CD8-positive, alpha-beta memory T cell (primary cell): ENCODE results near the gene NEIL3. TPM values are rescaled to one million over a fixed set of nuclear protein-coding genes. Genes with fewer than 3 reads are reported as not detected.

Experiments
- CTCF ChIA-PET: fragments of 350-600 bp; sonication (Branson Sonifier 250); formaldehyde crosslinking; loops from one replicate; lab custom pipeline; 2021; ENCODE audit warnings: antibody characterized with exemption; lab: Charles Lee
- POLR2A ChIA-PET: fragments of 350-600 bp; sonication (Branson Sonifier 250); formaldehyde crosslinking; loops from one replicate; lab custom pipeline; 2021; ENCODE audit warnings: antibody characterized with exemption; lab: Charles Lee
- DNase-seq, 5 donors: peaks; one replicate each; pipeline versions ENCODE4 v3.0.0 to v3.0.0-alpha.2; 2020 to 2022; ENCODE audit warnings: mixed read lengths in 1 of 5
- H3K27ac ChIP-seq: one replicate; pipeline ENCODE4 v1.7.0; 2013; ENCODE audit warnings: low read depth, mild to moderate bottlenecking, low read length, moderate library complexity
- H3K27me3 ChIP-seq: 2 replicates; pipeline ENCODE4 v1.7.0; 2013; ENCODE audit warnings: low read length, mild to moderate bottlenecking; ENCODE audit not compliant: insufficient read depth, poor library complexity, severe bottlenecking
- H3K36me3 ChIP-seq: 2 replicates; pipeline ENCODE4 v1.7.0; 2013; ENCODE audit warnings: mild to moderate bottlenecking, low read length, moderate library complexity; ENCODE audit not compliant: insufficient read depth
- H3K4me1 ChIP-seq: 2 replicates; pipeline ENCODE4 v1.7.0; 2013; ENCODE audit warnings: mild to moderate bottlenecking, low read length, moderate library complexity; ENCODE audit not compliant: insufficient read depth
- H3K4me3 ChIP-seq: 2 replicates; pipeline ENCODE4 v1.7.0; 2013; ENCODE audit warnings: mild to moderate bottlenecking, low read length
- H3K9me3 ChIP-seq: 2 replicates; pipeline ENCODE4 v1.7.0; 2013; ENCODE audit warnings: mild to moderate bottlenecking, low read length
- H3K27ac Mint-ChIP-seq, 8 donors: one replicate each; pipeline ENCODE4 v1.8.0; 2020 to 2021; ENCODE audit warnings: mixed read lengths in 8 of 8, mild to moderate bottlenecking in 6 of 8, inconsistent platforms in 3 of 8, moderate library complexity in 3 of 8
- H3K27me3 Mint-ChIP-seq, 2 donors: one replicate each; pipeline ENCODE4 v1.8.0; 2020 to 2021; ENCODE audit warnings: mixed read lengths in 2 of 2, mild to moderate bottlenecking in 1 of 2, moderate library complexity in 1 of 2
- H3K36me3 Mint-ChIP-seq, 3 donors: one replicate each; pipeline ENCODE4 v1.8.0; 2020 to 2021; ENCODE audit warnings: mixed read lengths in 3 of 3, inconsistent platforms in 1 of 3, mild to moderate bottlenecking in 1 of 3
- H3K4me1 Mint-ChIP-seq, 3 donors: one replicate each; pipeline ENCODE4 v1.8.0; 2020 to 2021; ENCODE audit warnings: mixed read lengths in 3 of 3, inconsistent platforms in 1 of 3, mild to moderate bottlenecking in 1 of 3
- H3K4me3 Mint-ChIP-seq, 7 donors: one replicate each; pipeline ENCODE4 v1.8.0; 2020 to 2021; ENCODE audit warnings: mixed read lengths in 7 of 7, mild to moderate bottlenecking in 6 of 7, moderate library complexity in 4 of 7, inconsistent platforms in 2 of 7
- H3K9me3 Mint-ChIP-seq, 5 donors: one replicate each; pipeline ENCODE4 v1.8.0; 2020 to 2022; ENCODE audit warnings: mixed read lengths in 5 of 5, mild to moderate bottlenecking in 3 of 5, moderate library complexity in 2 of 5, inconsistent platforms in 1 of 5
- polyA plus RNA-seq: library from polyadenylated mRNA; unstranded; fragments of 300-500 nt; fragmentation: Illumina TruSeq; gene quantifications from one replicate; pipeline ENCODE4 v1.2.3, GENCODE V29; 2021
- total RNA-seq, 2 experiments: library from RNA; stranded (reverse); gene quantifications; one replicate each; pipeline ENCODE4 v1.2.3, GENCODE V29; 2021

The NEIL3 gene
- total and polyA plus RNA-seq, 3 experiments from 2014 or later, result 0.32 to 10.3 (median 9.9) TPM

DNA sequence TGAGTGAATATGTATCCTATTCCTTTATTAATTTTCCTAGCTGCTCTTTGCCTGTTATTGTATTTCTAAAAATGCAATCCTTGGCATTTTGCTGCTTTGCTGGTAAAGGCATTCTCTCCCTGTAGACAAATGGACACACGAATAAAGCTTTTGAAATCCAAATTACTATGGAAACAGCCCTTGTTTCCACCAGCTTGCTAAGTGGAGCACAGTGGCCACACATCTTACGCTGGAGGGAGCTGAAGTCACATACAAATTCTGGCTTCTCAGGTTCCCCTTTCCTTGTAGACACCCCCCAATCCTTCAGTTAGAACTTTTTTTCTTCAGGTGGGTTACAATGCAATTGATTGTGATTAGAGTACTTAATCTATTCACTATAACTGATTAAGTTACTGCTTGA lies 66.3 kb downstream of the NEIL3 start:
- H3K27ac Mint-ChIP-seq, result no peak overlapping the region
- no peak for DNase-seq
- ChIA-PET POLR2A (no interaction called here), CTCF (no interaction called here)
- H3K27me3 Mint-ChIP-seq, result no peaks in the 10 kb centered on the region
- H3K4me3 Mint-ChIP-seq, result no peak overlapping the region
- H3K4me3 ChIP-seq, result no peak overlapping the region
- peaks cover 0 to 2% (median 0%) of the 10 kb centered on the region in 3 donors for H3K36me3 Mint-ChIP-seq
- no peaks in the 10 kb centered on the region for H3K36me3 ChIP-seq
- H3K4me1 Mint-ChIP-seq, result no peaks in the 10 kb centered on the region
- no peak overlapping the region for H3K27ac ChIP-seq
- H3K27me3 ChIP-seq, result no peaks in the 10 kb centered on the region
- no peaks in the 10 kb centered on the region for H3K9me3 ChIP-seq
- no peaks in the 10 kb centered on the region for H3K4me1 ChIP-seq
- H3K9me3 Mint-ChIP-seq, result no peaks in the 10 kb centered on the region

GRCh38 chr4:177380730-177381287 lies 71.1 kb downstream of the NEIL3 start:
- Histone ChIP-seq H3K27me3 (no peaks in the 10 kb centered on the region), H3K36me3 (no peaks in the 10 kb centered on the region), H3K4me1 (no peaks in the 10 kb centered on the region), H3K27ac (no peak overlapping the region), H3K9me3 (no peaks in the 10 kb centered on the region), H3K4me3 (no peak overlapping the region)
- H3K27me3 Mint-ChIP-seq, result peaks cover 3 to 14% of the 10 kb centered on the region in 2 donors
- ChIA-PET CTCF (interaction anchor here (0.6 kb wide), 1 partner anchor 10 kb away, joined by 4 read pairs; no protein-coding TSS in a partner anchor), POLR2A (no interaction called here)
- no peak overlapping the region for H3K27ac Mint-ChIP-seq
- H3K36me3 Mint-ChIP-seq, result peaks cover 0 to 3% (median 0%) of the 10 kb centered on the region in 3 donors
- no peak for DNase-seq
- peaks cover 0 to under 1% (median 0%) of the 10 kb centered on the region in 3 donors for H3K4me1 Mint-ChIP-seq
- H3K9me3 Mint-ChIP-seq, result no peaks in the 10 kb centered on the region
- H3K4me3 Mint-ChIP-seq, result no peak overlapping the region

GRCh38 chr4:177381762-177382310 lies 72.2 kb downstream of the NEIL3 start:
- Histone ChIP-seq H3K27me3 (no peaks in the 10 kb centered on the region), H3K4me3 (no peak overlapping the region), H3K27ac (no peak overlapping the region), H3K9me3 (no peaks in the 10 kb centered on the region), H3K4me1 (no peaks in the 10 kb centered on the region), H3K36me3 (no peaks in the 10 kb centered on the region)
- peaks cover 0 to 3% (median 0%) of the 10 kb centered on the region in 3 donors for H3K36me3 Mint-ChIP-seq
- ChIA-PET CTCF (interaction anchor here (1.2 kb wide), 1 partner anchor 16 kb away, joined by 5 read pairs; no protein-coding TSS in a partner anchor), POLR2A (no interaction called here)
- H3K4me3 Mint-ChIP-seq, result no peak overlapping the region
- DNase-seq, result no peak
- no peak overlapping the region for H3K27ac Mint-ChIP-seq
- H3K4me1 Mint-ChIP-seq, result peaks cover 0 to 6% (median 0%) of the 10 kb centered on the region in 3 donors
- peaks cover 6 to 14% of the 10 kb centered on the region in 2 donors for H3K27me3 Mint-ChIP-seq
- H3K9me3 Mint-ChIP-seq, result no peaks in the 10 kb centered on the region

GRCh38 chr4:177384856-177385397 lies 75.3 kb downstream of the NEIL3 start:
- no peaks in the 10 kb centered on the region for H3K9me3 Mint-ChIP-seq
- ChIA-PET CTCF (no interaction called here), POLR2A (no interaction called here)
- H3K36me3 ChIP-seq, result no peaks in the 10 kb centered on the region
- H3K36me3 Mint-ChIP-seq, result peaks cover 0 to 3% (median 0%) of the 10 kb centered on the region in 3 donors
- peaks cover 8 to 14% of the 10 kb centered on the region in 2 donors for H3K27me3 Mint-ChIP-seq
- no peaks in the 10 kb centered on the region for H3K27me3 ChIP-seq
- no peak overlapping the region for H3K4me3 ChIP-seq
- H3K4me1 Mint-ChIP-seq, result peaks cover 0 to 6% (median 0%) of the 10 kb centered on the region in 3 donors
- H3K4me3 Mint-ChIP-seq, result no peak overlapping the region
- H3K9me3 ChIP-seq, result no peaks in the 10 kb centered on the region
- no peaks in the 10 kb centered on the region for H3K4me1 ChIP-seq
- DNase-seq, result no peak
- no peak overlapping the region for H3K27ac ChIP-seq
- H3K27ac Mint-ChIP-seq, result peak overlapping the region in 1 of 8 donors; percentile 34

- peaks cover 0 to 6% (median 2%) of the 10 kb centered on the region in 3 donors for H3K4me1 Mint-ChIP-seq
- no peaks in the 10 kb centered on the region for H3K36me3 ChIP-seq
- no peak overlapping the region for H3K4me3 ChIP-seq
- H3K27me3 Mint-ChIP-seq, result peaks cover 8 to 14% of the 10 kb centered on the region in 2 donors
- CTCF ChIA-PET, result no interaction called here
- no peaks in the 10 kb centered on the region for H3K4me1 ChIP-seq
- H3K27ac Mint-ChIP-seq, result no peak overlapping the region
- H3K4me3 Mint-ChIP-seq, result no peak overlapping the region
- no peak overlapping the region for H3K27ac ChIP-seq
- peaks cover 0 to 3% (median 0%) of the 10 kb centered on the region in 3 donors for H3K36me3 Mint-ChIP-seq
- no peaks in the 10 kb centered on the region for H3K9me3 Mint-ChIP-seq
- H3K9me3 ChIP-seq, result no peaks in the 10 kb centered on the region
- no peaks in the 10 kb centered on the region for H3K27me3 ChIP-seq
- POLR2A ChIA-PET, result no interaction called here
- DNase-seq, result no peak
Observed at GRCh38 chr4:177385576-177386277, 76.1 kb downstream of the NEIL3 start.

DNA sequence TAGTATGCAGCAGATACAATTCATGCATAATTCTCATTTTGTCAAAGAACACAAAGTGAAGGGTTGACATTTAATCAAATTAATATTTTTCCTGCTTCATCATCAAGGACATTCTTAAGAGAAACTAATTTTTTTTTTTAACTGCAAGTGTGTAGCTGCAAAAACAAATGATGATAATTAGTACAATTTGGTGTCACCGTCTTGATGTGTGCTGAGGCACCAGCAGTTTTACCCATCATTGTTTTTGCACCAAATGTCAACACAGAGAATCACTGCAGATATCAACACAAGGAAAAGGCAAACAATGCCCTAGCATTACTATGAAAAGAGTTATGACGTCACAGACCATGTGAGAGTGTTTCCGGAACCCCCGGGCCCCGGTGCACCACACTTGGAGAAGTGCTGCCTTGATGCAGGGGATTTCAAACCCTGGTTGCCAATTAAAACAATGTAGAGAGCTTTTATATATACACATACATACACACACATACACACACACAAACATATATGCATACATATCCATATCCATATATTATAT lies 76.7 kb downstream of the NEIL3 start:
- Mint-ChIP-seq H3K9me3 (no peaks in the 10 kb centered on the region), H3K4me1 (peaks cover 3 to 10% (median 3%) of the 10 kb centered on the region in 3 donors), H3K27me3 (peaks cover 8 to 14% of the 10 kb centered on the region in 2 donors), H3K4me3 (no peak overlapping the region), H3K36me3 (peaks cover 0 to 3% (median 0%) of the 10 kb centered on the region in 3 donors), H3K27ac (no peak overlapping the region)
- H3K36me3 ChIP-seq, result no peaks in the 10 kb centered on the region
- H3K27ac ChIP-seq, result no peak overlapping the region
- no peak for DNase-seq
- H3K4me1 ChIP-seq, result no peaks in the 10 kb centered on the region
- H3K9me3 ChIP-seq, result no peaks in the 10 kb centered on the region
- POLR2A ChIA-PET, result no interaction called here
- CTCF ChIA-PET, result no interaction called here
- no peaks in the 10 kb centered on the region for H3K27me3 ChIP-seq
- H3K4me3 ChIP-seq, result no peak overlapping the region

DNA sequence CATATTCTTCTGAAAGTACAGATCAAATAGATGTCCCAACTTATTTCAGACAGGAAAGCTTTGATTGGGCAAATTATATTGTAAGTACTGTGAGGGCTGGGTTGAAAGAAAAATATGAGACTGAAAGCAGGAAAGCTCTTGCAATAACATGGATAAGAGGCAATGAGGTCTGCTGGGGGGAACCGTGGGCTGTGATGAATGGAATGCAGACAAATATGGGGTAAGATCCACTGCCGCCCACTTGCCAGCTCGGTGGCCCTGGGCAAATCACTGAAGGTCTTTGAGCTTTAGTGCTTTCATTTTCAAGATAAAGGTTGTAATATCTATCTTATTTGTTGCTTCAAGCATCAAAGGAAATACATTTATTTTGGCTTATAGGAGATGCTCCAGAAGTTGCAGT lies 81.6 kb downstream of the NEIL3 start:
- no peak overlapping the region for H3K4me3 ChIP-seq
- peaks cover 21 to 27% (median 24%) of the 10 kb centered on the region in 3 donors for H3K4me1 Mint-ChIP-seq
- DNase-seq, result no peak
- no peak overlapping the region for H3K27ac Mint-ChIP-seq
- no peaks in the 10 kb centered on the region for H3K36me3 ChIP-seq
- no peaks in the 10 kb centered on the region for H3K27me3 ChIP-seq
- no peaks in the 10 kb centered on the region for H3K9me3 ChIP-seq
- POLR2A ChIA-PET, result no interaction called here
- H3K4me1 ChIP-seq, result peaks cover 15% of the 10 kb centered on the region
- CTCF ChIA-PET, result interaction anchor here (1.4 kb wide), 1 partner anchor 11 kb away, joined by 4 read pairs; no protein-coding TSS in a partner anchor
- H3K27ac ChIP-seq, result no peak overlapping the region
- peaks cover 5% of the 10 kb centered on the region in 2 donors for H3K27me3 Mint-ChIP-seq
- H3K9me3 Mint-ChIP-seq, result no peaks in the 10 kb centered on the region
- H3K4me3 Mint-ChIP-seq, result no peak overlapping the region
- no peaks in the 10 kb centered on the region for H3K36me3 Mint-ChIP-seq
